Progenitor cell of endocrine pancreas (in vitro differentiated cells): ENCODE results near the gene LOXHD1. TPM values are rescaled to one million over a fixed set of nuclear protein-coding genes. Genes with fewer than 3 reads are reported as not detected.

ENCODE experiments used
- DNase-seq: peaks from one replicate; pipeline ENCODE4 v3.0.0; 2021; ENCODE audit warnings: low spot score; ENCODE audit not compliant: unreplicated experiment
- H3K27ac Mint-ChIP-seq: 2 replicates; pipeline ENCODE4 v1.8.0; 2021; ENCODE audit warnings: mild to moderate bottlenecking, moderate library complexity, mixed read lengths
- H3K27me3 Mint-ChIP-seq: 2 replicates; pipeline ENCODE4 v1.8.0; 2021; ENCODE audit warnings: mixed read lengths
- H3K36me3 Mint-ChIP-seq: 2 replicates; pipeline ENCODE4 v1.8.0; 2022; ENCODE audit warnings: mixed read lengths; ENCODE audit not compliant: insufficient read depth
- H3K4me1 Mint-ChIP-seq: 2 replicates; pipeline ENCODE4 v1.8.0; 2021; ENCODE audit warnings: low read depth, mixed read lengths
- H3K4me3 Mint-ChIP-seq: 2 replicates; pipeline ENCODE4 v1.8.0; 2021; ENCODE audit warnings: low read depth, mild to moderate bottlenecking, moderate library complexity, mixed read lengths
- H3K9me3 Mint-ChIP-seq: 2 replicates; pipeline ENCODE4 v1.8.0; 2021; ENCODE audit warnings: low read depth, mixed read lengths
- CTCF ChIP-seq: fragments of 200-600 bp; sonication (generic); IDR thresholded peaks from one replicate; pipeline ENCODE4 v1.5.0; 2021; ENCODE audit warnings: antibody characterized with exemption, mild to moderate bottlenecking; ENCODE audit not compliant: unreplicated experiment
- total RNA-seq: library from RNA; stranded (reverse); gene quantifications from 2 replicates; pipeline ENCODE4 v1.2.1, GENCODE V29; 2021

Gene LOXHD1
- total RNA-seq, 1 donor from 2014 or later = 0.36 TPM

- H3K9me3 Mint-ChIP-seq = peaks cover 7% of the 10 kb centered on the region
- H3K4me3 Mint-ChIP-seq = no peak overlapping the region
- no peak overlapping the region for H3K27ac Mint-ChIP-seq
- no peaks in the 10 kb centered on the region for H3K27me3 Mint-ChIP-seq
- no peak for DNase-seq
- TF ChIP-seq CTCF = no peak
- H3K4me1 Mint-ChIP-seq = peaks cover 1% of the 10 kb centered on the region
- no peaks in the 10 kb centered on the region for H3K36me3 Mint-ChIP-seq
Observed at GRCh38 chr18:46575851-46576250, 81.2 kb downstream of the LOXHD1 start.

- Mint-ChIP-seq H3K27me3 (no peaks in the 10 kb centered on the region), H3K4me1 (peaks cover 1% of the 10 kb centered on the region), H3K9me3 (no peaks in the 10 kb centered on the region), H3K36me3 (no peaks in the 10 kb centered on the region), H3K27ac (no peak overlapping the region), H3K4me3 (no peak overlapping the region)
- no peak for TF ChIP-seq CTCF
- no peak for DNase-seq
Observed at GRCh38 chr18:46574743-46575115, 82.3 kb downstream of the LOXHD1 start.

GRCh38 chr18:46574000-46574742, 82.8 kb downstream of the LOXHD1 start:
- Mint-ChIP-seq H3K9me3 (no peaks in the 10 kb centered on the region), H3K4me3 (no peak overlapping the region), H3K27me3 (peaks cover 4% of the 10 kb centered on the region), H3K36me3 (no peaks in the 10 kb centered on the region), H3K4me1 (peaks cover 1% of the 10 kb centered on the region), H3K27ac (no peak overlapping the region)
- no peak for DNase-seq
- TF ChIP-seq CTCF = no peak

- Mint-ChIP-seq H3K36me3 (no peaks in the 10 kb centered on the region), H3K9me3 (no peaks in the 10 kb centered on the region), H3K27me3 (peaks cover 10% of the 10 kb centered on the region), H3K4me1 (peaks cover under 1% of the 10 kb centered on the region), H3K4me3 (no peak overlapping the region), H3K27ac (no peak overlapping the region)
- no peak for TF ChIP-seq CTCF
- no peak for DNase-seq
Observed at GRCh38 chr18:46573156-46573555, 83.9 kb downstream of the LOXHD1 start.

GRCh38 chr18:46571756-46572155, 85.3 kb downstream of the LOXHD1 start:
- peaks cover 10% of the 10 kb centered on the region for H3K27me3 Mint-ChIP-seq
- H3K9me3 Mint-ChIP-seq = no peaks in the 10 kb centered on the region
- H3K4me3 Mint-ChIP-seq = no peak overlapping the region
- no peak for DNase-seq
- no peak for TF ChIP-seq CTCF
- no peaks in the 10 kb centered on the region for H3K4me1 Mint-ChIP-seq
- H3K36me3 Mint-ChIP-seq = no peaks in the 10 kb centered on the region
- H3K27ac Mint-ChIP-seq = no peak overlapping the region
